ENCODE results near the gene TBC1D13.

- TF ChIP-seq, protein P1, sequence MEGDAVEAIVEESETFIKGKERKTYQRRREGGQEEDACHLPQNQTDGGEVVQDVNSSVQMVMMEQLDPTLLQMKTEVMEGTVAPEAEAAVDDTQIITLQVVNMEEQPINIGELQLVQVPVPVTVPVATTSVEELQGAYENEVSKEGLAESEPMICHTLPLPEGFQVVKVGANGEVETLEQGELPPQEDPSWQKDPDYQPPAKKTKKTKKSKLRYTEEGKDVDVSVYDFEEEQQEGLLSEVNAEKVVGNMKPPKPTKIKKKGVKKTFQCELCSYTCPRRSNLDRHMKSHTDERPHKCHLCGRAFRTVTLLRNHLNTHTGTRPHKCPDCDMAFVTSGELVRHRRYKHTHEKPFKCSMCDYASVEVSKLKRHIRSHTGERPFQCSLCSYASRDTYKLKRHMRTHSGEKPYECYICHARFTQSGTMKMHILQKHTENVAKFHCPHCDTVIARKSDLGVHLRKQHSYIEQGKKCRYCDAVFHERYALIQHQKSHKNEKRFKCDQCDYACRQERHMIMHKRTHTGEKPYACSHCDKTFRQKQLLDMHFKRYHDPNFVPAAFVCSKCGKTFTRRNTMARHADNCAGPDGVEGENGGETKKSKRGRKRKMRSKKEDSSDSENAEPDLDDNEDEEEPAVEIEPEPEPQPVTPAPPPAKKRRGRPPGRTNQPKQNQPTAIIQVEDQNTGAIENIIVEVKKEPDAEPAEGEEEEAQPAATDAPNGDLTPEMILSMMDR (conservative IDR thresholded peaks at IDR 0.05; ENCODE audit: low read depth, low read length): no peak
- no peak for TF ChIP-seq RFX5 (IDR thresholded peaks at IDR 0.05; ENCODE audit: low read depth, low read length)
- TF ChIP-seq FOS (IDR thresholded peaks at IDR 0.05; ENCODE audit: low read depth, low read length): no peak
- TF ChIP-seq, protein P2, sequence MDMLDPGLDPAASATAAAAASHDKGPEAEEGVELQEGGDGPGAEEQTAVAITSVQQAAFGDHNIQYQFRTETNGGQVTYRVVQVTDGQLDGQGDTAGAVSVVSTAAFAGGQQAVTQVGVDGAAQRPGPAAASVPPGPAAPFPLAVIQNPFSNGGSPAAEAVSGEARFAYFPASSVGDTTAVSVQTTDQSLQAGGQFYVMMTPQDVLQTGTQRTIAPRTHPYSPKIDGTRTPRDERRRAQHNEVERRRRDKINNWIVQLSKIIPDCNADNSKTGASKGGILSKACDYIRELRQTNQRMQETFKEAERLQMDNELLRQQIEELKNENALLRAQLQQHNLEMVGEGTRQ (IDR thresholded peaks at IDR 0.05; ENCODE audit: low read depth, low read length): no peak
- TF ChIP-seq RAD21 (IDR thresholded peaks at IDR 0.05; ENCODE audit: low read length): no peak
- TF ChIP-seq POLR2A (IDR thresholded peaks at IDR 0.05; ENCODE audit: low read depth, low read length): no peak
- no peak for TF ChIP-seq MAFK (IDR thresholded peaks at IDR 0.05; ENCODE audit: low read depth, low read length)
- TF ChIP-seq MXI1 (IDR thresholded peaks at IDR 0.05; ENCODE audit: borderline replicate concordance, low read depth, low read length): no peak
- TF ChIP-seq CEBPB (IDR thresholded peaks at IDR 0.05; ENCODE audit: low read depth, low read length): no peak
- TF ChIP-seq CHD1 (IDR thresholded peaks at IDR 0.05; ENCODE audit: low read depth, low read length): no peak
- no peak for TF ChIP-seq RCOR1 (IDR thresholded peaks at IDR 0.05; ENCODE audit: insufficient replicate concordance, low read length)
- no peak for TF ChIP-seq SMC3 (IDR thresholded peaks at IDR 0.05; ENCODE audit: low read depth, low read length)
Measured at GRCh38 chr9:128768606-128769005, 18.4 kb upstream of the TBC1D13 start.

Data from IMR-90 (cell line).